ENCODE data around the gene PBX4.

- TF ChIP-seq, protein P1, sequence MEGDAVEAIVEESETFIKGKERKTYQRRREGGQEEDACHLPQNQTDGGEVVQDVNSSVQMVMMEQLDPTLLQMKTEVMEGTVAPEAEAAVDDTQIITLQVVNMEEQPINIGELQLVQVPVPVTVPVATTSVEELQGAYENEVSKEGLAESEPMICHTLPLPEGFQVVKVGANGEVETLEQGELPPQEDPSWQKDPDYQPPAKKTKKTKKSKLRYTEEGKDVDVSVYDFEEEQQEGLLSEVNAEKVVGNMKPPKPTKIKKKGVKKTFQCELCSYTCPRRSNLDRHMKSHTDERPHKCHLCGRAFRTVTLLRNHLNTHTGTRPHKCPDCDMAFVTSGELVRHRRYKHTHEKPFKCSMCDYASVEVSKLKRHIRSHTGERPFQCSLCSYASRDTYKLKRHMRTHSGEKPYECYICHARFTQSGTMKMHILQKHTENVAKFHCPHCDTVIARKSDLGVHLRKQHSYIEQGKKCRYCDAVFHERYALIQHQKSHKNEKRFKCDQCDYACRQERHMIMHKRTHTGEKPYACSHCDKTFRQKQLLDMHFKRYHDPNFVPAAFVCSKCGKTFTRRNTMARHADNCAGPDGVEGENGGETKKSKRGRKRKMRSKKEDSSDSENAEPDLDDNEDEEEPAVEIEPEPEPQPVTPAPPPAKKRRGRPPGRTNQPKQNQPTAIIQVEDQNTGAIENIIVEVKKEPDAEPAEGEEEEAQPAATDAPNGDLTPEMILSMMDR (IDR thresholded peaks at IDR 0.05) = no peak
- TF ChIP-seq EP300 (IDR thresholded peaks at IDR 0.05) = no peak
Measured at GRCh38 chr19:19546751-19547162, 71.7 kb downstream of the PBX4 start.

Measured in tibial nerve (tissue), 4 donors.